Stimulated activated CD8-positive, alpha-beta memory T cell treated with anti-CD3 and anti-CD28 coated beads, Interleukin-15, amount 100 ng/mL, for 1 hour (primary cell): Measurements from ENCODE around the gene CCNL2.
"Not testable (repeated sequence)": the region's sequence is repeated elsewhere in the genome, so short reads cannot be mapped to it uniquely, and the experiment has no call there.

ENCODE experiments used
- DNase-seq: peaks from one replicate; pipeline ENCODE4 v3.0.0-alpha.2; 2020; ENCODE audit warnings: low read depth

CCNL2 gene

GRCh38 chr1:1432274-1432950, 33.3 kb upstream of the CCNL2 start:
- no peak for DNase-seq

DNA sequence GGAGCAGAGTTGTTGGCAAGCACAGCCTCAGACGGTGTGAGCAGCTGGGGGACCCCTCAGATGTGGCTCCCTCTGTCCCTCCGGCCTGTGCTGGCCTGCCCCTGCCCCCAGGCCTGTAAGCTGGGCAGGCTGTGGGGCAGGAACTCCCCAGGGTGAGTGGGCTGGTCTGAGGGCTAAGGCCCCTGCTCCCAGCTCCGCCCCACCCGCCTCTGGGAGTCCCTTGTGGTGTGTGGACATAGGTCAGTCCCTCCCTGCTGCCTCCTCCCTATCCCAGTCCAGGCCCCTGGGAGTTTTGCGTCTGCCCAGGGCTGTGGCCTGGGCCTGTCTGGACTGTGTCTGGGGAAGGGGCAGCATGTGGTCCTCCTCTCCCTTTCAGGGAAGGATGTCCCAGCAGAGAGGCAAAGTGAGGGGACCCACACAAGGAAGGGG, 32.7 kb upstream of the CCNL2 start:
- DNase-seq: no peak

DNA sequence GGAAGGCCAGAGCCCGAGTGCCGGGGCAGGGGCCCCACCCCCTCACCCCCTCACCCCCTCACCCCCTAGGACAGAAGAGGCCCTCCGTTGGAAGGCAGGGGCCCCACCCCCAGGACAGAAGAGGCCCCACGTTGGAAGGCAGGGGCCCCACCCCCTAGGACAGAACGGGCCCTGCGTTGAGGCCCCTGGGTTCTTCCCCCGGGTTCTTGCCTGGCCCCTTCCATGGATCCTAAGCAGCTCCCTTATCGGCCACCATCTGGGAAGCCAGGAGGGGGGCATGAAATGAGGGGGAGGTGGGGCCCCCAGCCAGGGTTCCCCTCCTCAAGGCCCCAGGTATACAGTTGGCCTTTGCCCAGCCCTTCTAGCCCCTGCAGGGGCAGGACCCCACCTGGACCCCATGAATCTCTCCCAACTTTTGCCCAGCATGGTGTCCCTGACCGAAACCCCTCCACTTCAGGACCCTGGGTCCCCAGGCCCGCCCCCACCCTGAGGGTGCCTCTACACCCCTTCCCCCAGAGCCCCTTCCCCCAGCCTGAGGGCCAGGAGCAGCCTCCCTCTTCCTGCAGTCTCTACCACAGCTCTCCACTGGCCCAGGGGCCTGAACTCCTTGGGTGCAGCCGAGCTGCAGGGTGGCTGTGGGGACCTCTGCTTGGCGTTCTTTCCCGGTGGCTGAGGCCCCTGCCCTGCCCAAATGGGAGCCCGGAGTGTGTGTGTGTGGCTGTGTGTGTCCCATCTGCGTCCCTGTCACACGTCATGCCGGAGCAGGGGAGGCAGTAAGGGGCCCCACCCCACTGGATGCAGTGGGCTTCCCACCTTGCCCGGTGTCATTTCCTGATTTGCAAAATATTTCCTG, 32.1 kb upstream of the CCNL2 start:
- DNase-seq: no peak

DNA sequence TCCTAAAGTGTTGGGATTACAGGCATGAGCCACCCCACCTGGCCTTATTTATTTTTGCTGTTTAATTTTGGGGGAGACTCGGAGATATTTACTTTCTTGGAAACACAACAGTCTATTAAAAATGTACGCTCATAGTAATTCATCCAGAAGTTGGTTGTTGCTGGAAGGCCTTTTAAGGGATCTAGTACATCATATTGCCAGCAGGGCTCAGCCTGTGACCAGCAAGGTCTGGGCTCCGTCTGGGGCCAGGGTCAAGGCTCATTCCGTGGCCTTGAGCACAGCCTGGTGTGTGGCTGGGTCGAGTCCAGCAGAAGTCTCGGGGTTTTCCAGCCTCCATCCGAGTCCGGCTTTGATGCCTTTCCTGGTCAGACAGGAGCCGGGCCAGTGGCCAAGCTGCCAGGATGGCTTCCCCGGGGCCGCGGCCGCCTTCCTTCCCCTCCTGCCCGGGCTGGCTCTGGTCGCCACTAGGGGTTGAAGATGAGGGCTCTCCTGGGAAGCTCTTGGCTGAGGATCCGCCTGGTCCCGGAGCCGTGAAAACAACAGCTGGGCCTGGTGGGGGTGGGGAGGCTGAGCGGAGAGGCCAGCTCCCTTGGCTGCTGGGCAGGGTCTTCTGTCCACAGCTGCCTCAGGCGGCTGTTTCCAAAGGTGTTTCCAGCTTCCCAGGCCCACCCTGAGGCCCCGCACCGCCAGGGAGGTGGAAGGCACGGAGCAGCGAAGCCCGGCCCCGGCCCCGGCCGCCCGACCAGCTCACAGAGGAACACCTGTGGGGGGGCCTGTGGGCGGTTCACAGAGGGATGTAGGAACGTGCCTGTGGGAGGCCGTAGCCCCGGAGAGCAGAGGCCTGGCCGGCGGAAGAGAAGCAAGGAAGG, 31.2 kb upstream of the CCNL2 start:
- DNase-seq: no peak

- DNase-seq: no peak
Observed at GRCh38 chr1:1429671-1430073, 30.5 kb upstream of the CCNL2 start.

- not testable (repeated sequence) for DNase-seq
Observed at GRCh38 chr1:1428967-1429366, 29.8 kb upstream of the CCNL2 start.

DNA sequence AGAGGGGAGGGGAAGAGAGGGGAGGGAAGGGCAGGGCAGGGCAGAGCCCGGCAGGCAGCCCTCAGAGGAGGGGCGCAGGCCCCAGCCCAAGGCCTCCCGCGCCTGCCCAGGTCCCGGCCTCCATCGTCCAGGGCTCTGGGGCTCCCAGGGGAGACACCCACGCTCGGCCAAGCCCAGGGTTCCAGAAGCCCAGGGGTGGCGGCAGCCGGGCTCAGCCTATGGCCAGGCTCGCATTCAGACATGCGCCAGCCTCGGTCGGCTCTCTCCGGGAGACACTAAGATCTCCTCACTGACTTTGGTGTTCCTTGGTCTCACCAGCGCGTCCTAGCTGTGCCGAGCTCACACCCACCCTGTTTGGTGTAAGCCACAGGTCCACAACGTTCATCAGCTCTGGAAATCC, 29.0 kb upstream of the CCNL2 start:
- no peak for DNase-seq

- DNase-seq: no peak
Observed at GRCh38 chr1:1427820-1428148, 28.6 kb upstream of the CCNL2 start.

- DNase-seq: no peak
Observed at GRCh38 chr1:1427106-1427819, 28.1 kb upstream of the CCNL2 start.

DNA sequence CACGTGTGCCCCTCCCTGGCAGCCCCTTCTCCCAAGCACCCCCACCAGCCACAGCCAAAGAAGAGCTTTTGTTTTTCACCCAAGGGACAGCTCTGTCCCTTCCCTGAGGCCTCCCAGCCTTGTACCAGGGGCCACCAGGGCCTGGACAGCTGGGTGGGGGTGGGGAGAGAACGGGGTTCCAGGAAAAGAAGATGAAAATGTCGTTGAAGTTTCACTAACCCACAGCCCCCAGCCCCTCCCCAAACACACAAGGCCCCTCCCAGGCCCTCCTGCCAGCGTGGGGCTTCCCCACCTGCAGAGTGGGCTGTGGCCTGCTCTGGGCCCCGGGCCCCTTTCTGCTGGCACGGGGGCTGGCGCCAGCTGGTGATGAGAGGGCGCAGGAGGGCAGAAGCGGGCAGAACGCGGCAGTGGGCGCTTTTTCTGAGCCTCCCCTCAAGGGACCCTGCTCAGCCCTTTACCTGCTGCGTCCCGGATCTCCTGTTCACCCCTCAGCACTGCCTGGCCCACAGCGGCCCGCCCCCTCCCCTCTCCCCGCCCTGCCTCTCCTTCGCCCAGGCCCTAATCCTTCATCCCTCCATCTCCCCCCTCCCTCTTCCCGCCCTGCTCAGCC, 27.5 kb upstream of the CCNL2 start:
- DNase-seq: no peak

DNA sequence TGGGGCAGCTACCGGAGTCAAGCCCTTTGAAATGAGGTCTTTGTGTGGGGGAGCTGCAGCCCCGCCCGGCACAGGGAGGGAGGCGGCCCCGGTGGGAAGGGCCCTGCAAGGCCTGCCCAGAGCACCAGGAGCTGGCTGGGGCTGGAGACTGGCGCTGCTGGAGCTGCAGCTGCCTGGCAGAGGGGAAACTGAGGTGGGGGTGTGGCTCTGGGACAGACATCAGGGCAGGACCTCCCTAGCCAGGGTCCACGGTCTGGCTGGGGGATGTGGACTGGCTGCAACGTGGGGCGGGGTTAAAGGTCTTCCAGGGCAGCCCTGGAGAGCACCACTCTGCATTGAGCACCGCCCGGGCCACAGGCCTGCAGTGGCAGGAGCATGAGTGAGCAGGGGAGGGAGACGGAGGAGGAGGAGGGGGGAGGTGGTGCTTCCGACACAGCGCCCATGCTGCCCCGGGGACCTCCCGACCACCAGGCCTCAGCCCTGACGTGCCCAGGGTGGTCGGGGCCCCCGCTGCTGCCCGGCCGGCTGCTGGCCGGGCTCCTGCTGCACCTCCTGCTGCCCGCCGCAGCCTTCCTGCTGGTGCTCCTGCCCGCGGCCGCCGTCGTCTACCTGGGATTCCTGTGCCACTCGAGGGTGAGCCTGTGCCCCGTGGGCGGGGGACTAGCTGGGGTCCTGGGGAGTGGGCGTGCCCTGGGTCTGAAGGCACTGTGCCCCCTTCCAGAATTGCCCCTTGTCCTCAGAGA, 26.8 kb upstream of the CCNL2 start:
- no peak for DNase-seq

DNA sequence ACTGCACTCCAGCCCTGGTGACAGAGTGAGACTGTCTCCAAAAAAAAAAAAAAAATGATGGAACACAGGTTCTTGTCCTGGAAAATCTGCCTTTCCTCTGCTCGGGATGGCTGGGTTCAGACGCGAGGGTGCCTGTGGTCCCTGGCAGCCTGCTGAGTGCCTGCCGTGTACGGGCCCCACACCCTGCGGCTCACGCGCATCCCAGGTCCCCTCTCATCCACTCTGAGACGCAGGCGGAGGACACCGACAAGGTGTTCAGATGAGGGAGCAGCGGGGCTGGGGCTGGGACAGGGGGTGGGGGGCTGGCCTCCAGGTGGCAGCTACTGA, 26.3 kb upstream of the CCNL2 start:
- DNase-seq: no peak

- DNase-seq: no peak
Observed at GRCh38 chr1:1424707-1425106, 25.6 kb upstream of the CCNL2 start.

- DNase-seq: no peak
Observed at GRCh38 chr1:1423245-1423597, 24.1 kb upstream of the CCNL2 start.

GRCh38 chr1:1422465-1423244, 23.5 kb upstream of the CCNL2 start:
- DNase-seq: no peak

GRCh38 chr1:1421907-1422464, 22.9 kb upstream of the CCNL2 start:
- no peak for DNase-seq

GRCh38 chr1:1421147-1421906, 22.2 kb upstream of the CCNL2 start, which contains the start of gene ANKRD65:
Gene ANKRD65 (minus strand): TSS chr1:1421276. CDS start chr1:1421005, 271 bp downstream.
- DNase-seq: no peak

DNA sequence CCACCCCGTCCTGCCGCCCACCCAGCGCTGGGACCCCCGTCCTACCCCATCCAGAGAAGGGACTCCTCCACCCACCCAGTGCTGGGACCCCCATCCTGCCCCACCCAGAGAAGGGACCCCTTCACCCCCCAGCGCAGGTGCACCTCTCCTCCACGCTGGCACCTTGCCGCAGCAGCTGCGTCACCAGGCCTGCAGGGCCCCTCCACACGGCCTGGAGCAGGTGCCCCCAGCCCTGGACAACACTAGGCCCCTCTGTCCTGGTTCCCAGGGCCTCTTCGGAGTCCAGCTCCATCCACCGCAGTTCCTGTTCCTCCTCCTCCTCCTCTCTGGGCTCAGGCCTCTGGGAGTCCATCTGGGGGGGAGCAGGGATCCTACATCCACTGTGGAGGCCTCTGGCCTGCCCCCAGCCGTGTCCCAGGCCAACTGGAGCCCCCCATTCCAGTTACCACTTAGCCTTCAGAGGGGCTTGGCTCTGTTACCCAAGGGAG, 21.6 kb upstream of the CCNL2 start:
- DNase-seq: no peak
